H9 (cell line): Measurements from ENCODE around the gene FAM43B. TPM values are rescaled to one million over a fixed set of nuclear protein-coding genes. Genes with fewer than 3 reads are reported as not detected.

ENCODE experiments used
- DNase-seq: peaks from one replicate; pipeline ENCODE4 v3.0.0-alpha.2; 2017
- H2AFZ ChIP-seq: one replicate; pipeline ENCODE4 v1.6.1; 2013; ENCODE audit warnings: mild to moderate bottlenecking, low read length, control low read depth, moderate library complexity
- H2AK5ac ChIP-seq: 2 replicates; pipeline ENCODE4 v1.6.1; 2013; ENCODE audit warnings: low read length, control low read depth, mixed read lengths; ENCODE audit not compliant: insufficient read length
- H2BK120ac ChIP-seq: one replicate; pipeline ENCODE4 v1.6.1; 2013; ENCODE audit warnings: low read depth, mild to moderate bottlenecking, low read length, control low read depth, inconsistent platforms; ENCODE audit not compliant: poor library complexity, severe bottlenecking
- H2BK12ac ChIP-seq: 2 replicates; pipeline ENCODE4 v1.6.1; 2013; ENCODE audit warnings: low read length, control low read depth, mixed read lengths, low read depth; ENCODE audit not compliant: insufficient read length
- H2BK15ac ChIP-seq: 2 replicates; pipeline ENCODE4 v1.6.1; 2013; ENCODE audit warnings: low read depth, low read length, control low read depth
- H2BK20ac ChIP-seq: one replicate; pipeline ENCODE4 v1.6.1; 2013; ENCODE audit warnings: low read depth, mild to moderate bottlenecking, low read length, control low read depth, inconsistent platforms; ENCODE audit not compliant: poor library complexity, severe bottlenecking
- H2BK5ac ChIP-seq: 2 replicates; pipeline ENCODE4 v1.6.1; 2013; ENCODE audit warnings: low read length, control low read depth, mixed read lengths; ENCODE audit not compliant: insufficient read length
- H3K14ac ChIP-seq: 2 replicates; pipeline ENCODE4 v1.6.1; 2013; ENCODE audit warnings: low read length, control low read depth; ENCODE audit not compliant: insufficient read depth
- H3K18ac ChIP-seq: 2 replicates; pipeline ENCODE4 v1.6.1; 2013; ENCODE audit warnings: low read depth, mild to moderate bottlenecking, mixed read lengths, low read length, control low read depth; ENCODE audit not compliant: insufficient read length
- H3K23ac ChIP-seq: 2 replicates; pipeline ENCODE4 v1.6.1; 2013; ENCODE audit warnings: low read length, control low read depth, mixed read lengths, low read depth; ENCODE audit not compliant: insufficient read length
- H3K23me2 ChIP-seq: 2 replicates; pipeline ENCODE4 v1.6.1; 2013; ENCODE audit warnings: low read depth, mild to moderate bottlenecking, mixed read lengths, low read length, control low read depth; ENCODE audit not compliant: insufficient read length, poor library complexity, severe bottlenecking
- H3K27ac ChIP-seq: 2 replicates; pipeline ENCODE4 v1.5.1; 2013; ENCODE audit warnings: low read length, control low read depth, mixed read lengths, low read depth; ENCODE audit not compliant: insufficient read length
- H3K27me3 ChIP-seq: 2 replicates; pipeline ENCODE4 v1.6.1; 2013; ENCODE audit warnings: low read length, control low read depth, inconsistent platforms; ENCODE audit not compliant: insufficient read depth
- H3K4ac ChIP-seq: 2 replicates; pipeline ENCODE4 v1.6.1; 2013; ENCODE audit warnings: low read depth, mild to moderate bottlenecking, control low read depth, inconsistent platforms, low read length, moderate library complexity
- H3K4me1 ChIP-seq: 2 replicates; pipeline ENCODE4 v1.6.1; 2013; ENCODE audit warnings: low read length, control low read depth, inconsistent platforms; ENCODE audit not compliant: insufficient read depth
- H3K4me2 ChIP-seq: 2 replicates; pipeline ENCODE4 v1.6.1; 2013; ENCODE audit warnings: low read length, control low read depth, mixed read lengths; ENCODE audit not compliant: insufficient read length, insufficient read depth
- H3K56ac ChIP-seq: 2 replicates; pipeline ENCODE4 v1.6.1; 2013; ENCODE audit warnings: low read depth, mild to moderate bottlenecking, mixed read lengths, low read length, control low read depth; ENCODE audit not compliant: insufficient read length
- H3K79me1 ChIP-seq: 2 replicates; pipeline ENCODE4 v1.6.1; 2013; ENCODE audit warnings: low read depth, mild to moderate bottlenecking, moderate library complexity, low read length, control low read depth, inconsistent platforms; ENCODE audit not compliant: insufficient read depth, poor library complexity, severe bottlenecking
- H3K79me2 ChIP-seq: 2 replicates; pipeline ENCODE4 v1.6.1; 2013; ENCODE audit warnings: low read length, control low read depth, inconsistent platforms; ENCODE audit not compliant: insufficient read depth
- H3K9ac ChIP-seq: 2 replicates; pipeline ENCODE4 v1.6.1; 2013; ENCODE audit warnings: low read length, control low read depth, mixed read lengths; ENCODE audit not compliant: insufficient read length; ENCODE audit errors: extremely low read depth
- H3K9me3 ChIP-seq: one replicate; pipeline ENCODE4 v1.6.1; 2013; ENCODE audit warnings: low read depth, low read length, inconsistent platforms; ENCODE audit not compliant: control insufficient read depth
- H3T11ph ChIP-seq: one replicate; pipeline ENCODE4 v1.6.1; 2013; ENCODE audit warnings: mild to moderate bottlenecking, low read length, control low read depth, inconsistent platforms
- H4K20me1 ChIP-seq: one replicate; pipeline ENCODE4 v1.6.1; 2013; ENCODE audit not compliant: control insufficient read depth, insufficient read length, insufficient read depth
- H4K5ac ChIP-seq: 2 replicates; pipeline ENCODE4 v1.6.1; 2013; ENCODE audit warnings: low read depth, mild to moderate bottlenecking, mixed read lengths, low read length, control low read depth; ENCODE audit not compliant: insufficient read length
- H4K8ac ChIP-seq: replicated peaks from 2 replicates; pipeline ENCODE4 v1.6.1; 2013; ENCODE audit warnings: low read length, control low read depth, mixed read lengths, low read depth; ENCODE audit not compliant: insufficient read length
- H4K91ac ChIP-seq: 2 replicates; pipeline ENCODE4 v1.6.1; 2013; ENCODE audit warnings: low read depth, mild to moderate bottlenecking, moderate library complexity, mixed read lengths, low read length, control low read depth; ENCODE audit not compliant: insufficient read length
- H3K27ac Mint-ChIP-seq, 3 experiments: 2 replicates in 2 of 3; 3 replicates in 1 of 3; pipeline ENCODE4 v1.8.0; 2020 to 2021; ENCODE audit warnings: mixed read lengths in 3 of 3, mild to moderate bottlenecking in 1 of 3, moderate library complexity in 1 of 3
- H3K27me3 Mint-ChIP-seq: 2 replicates; pipeline ENCODE4 v1.8.0; 2021; ENCODE audit warnings: low read depth, mild to moderate bottlenecking, moderate library complexity, mixed read lengths
- H3K36me3 Mint-ChIP-seq, 3 experiments: 2 replicates in 2 of 3; 3 replicates in 1 of 3; pipeline ENCODE4 v1.8.0; 2020 to 2021; ENCODE audit warnings: low read depth in 3 of 3, mixed read lengths in 3 of 3; ENCODE audit not compliant: insufficient read depth in 1 of 3
- H3K4me1 Mint-ChIP-seq, 2 experiments: 2 replicates each; pipeline ENCODE4 v1.8.0; 2020; ENCODE audit warnings: mixed read lengths in 2 of 2
- H3K4me3 Mint-ChIP-seq, 2 experiments: 2 replicates in 1 of 2; 3 replicates in 1 of 2; pipeline ENCODE4 v1.8.0; 2020 to 2021; ENCODE audit warnings: mild to moderate bottlenecking in 2 of 2, mixed read lengths in 2 of 2, moderate library complexity in 1 of 2
- H3K9me3 Mint-ChIP-seq, 2 experiments: 2 replicates in 1 of 2; 3 replicates in 1 of 2; pipeline ENCODE4 v1.8.0; 2020; ENCODE audit warnings: mild to moderate bottlenecking in 2 of 2, mixed read lengths in 2 of 2, moderate library complexity in 1 of 2
- CTCF ChIP-seq: fragments of 200-600 bp; sonication (generic); conservative IDR thresholded peaks from 3 replicates; pipeline ENCODE4 v1.8.0; 2021; ENCODE audit warnings: antibody characterized with exemption, mild to moderate bottlenecking
- WGBS: extraction: QIAGEN DNeasy Blood & Tissue Kit; methylation state at CpG from one replicate; pipeline ENCODE4 v1.1.7; 2013; ENCODE audit warnings: missing lambda C conversion rate, low lambda C conversion rate, mixed read lengths; ENCODE audit not compliant: insufficient read length; ENCODE audit errors: extremely low coverage; 5-methylcytosine and 5-hydroxymethylcytosine counted together
- total RNA-seq: library from RNA; stranded (reverse); gene quantifications from 2 replicates; pipeline ENCODE4 v1.2.1, GENCODE V29; 2021

FAM43B gene
- total RNA-seq, 1 experiment from 2014 or later, result 0.22 TPM

GRCh38 chr1:20507248-20507563 is 45.2 kb upstream of the FAM43B start:
- peaks cover 0 to 5% of the 10 kb centered on the region in 2 experiments; a peak in 2 of 4 replicates for H3K4me1 Mint-ChIP-seq
- Histone ChIP-seq H2BK120ac (no peak overlapping the region), H3K27ac (no peak overlapping the region), H3T11ph (no peak overlapping the region), H3K27me3 (no peaks in the 10 kb centered on the region), H3K23ac (no peak overlapping the region), H2AK5ac (no peak overlapping the region), H4K8ac (no peak overlapping the region), H3K23me2 (peaks cover 3% of the 10 kb centered on the region), H3K79me1 (peaks cover 3% of the 10 kb centered on the region), H2BK5ac (no peak overlapping the region), H3K4me2 (peak overlapping the region; percentile 99), H3K9me3 (no peaks in the 10 kb centered on the region), H3K9ac (peak overlapping the region; percentile 84), H3K18ac (no peak overlapping the region), H3K4me1 (no peaks in the 10 kb centered on the region), H3K56ac (no peak overlapping the region), H4K5ac (no peak overlapping the region), H2BK15ac (no peak overlapping the region), H2AFZ (no peak overlapping the region), H3K14ac (no peak overlapping the region), H2BK20ac (no peak overlapping the region), H4K20me1 (no peaks in the 10 kb centered on the region), H2BK12ac (no peak overlapping the region), H3K79me2 (peaks cover 4% of the 10 kb centered on the region; the same call in 1 of the 2 replicates), H3K4ac (no peak overlapping the region), H4K91ac (no peak overlapping the region)
- WGBS, result no CpG with 5 or more reads among the region's 5 CpGs
- H3K4me3 Mint-ChIP-seq, result peak overlapping the region; percentile 88 to 90
- H3K36me3 Mint-ChIP-seq, result peaks cover 0 to 10% (median 2%) of the 10 kb centered on the region in 3 experiments; a peak in 3 of 7 replicates
- no peaks in the 10 kb centered on the region for H3K9me3 Mint-ChIP-seq
- no peak for TF ChIP-seq CTCF
- no peak for DNase-seq
- peak overlapping the region in 2 of 3 experiments; percentile 10 to 91; a peak in 3 of 7 replicates for H3K27ac Mint-ChIP-seq
- H3K27me3 Mint-ChIP-seq, result peaks cover 35% of the 10 kb centered on the region
